KMS-11 (cell line): ENCODE results near the gene TMEM50B.
"Not testable (repeated sequence)": the region's sequence is repeated elsewhere in the genome, so short reads cannot be mapped to it uniquely, and the experiment has no call there.

Experiments used
- H2AFZ ChIP-seq: fragments of 200-600 bp; sonication (generic); 2 replicates; pipeline ENCODE4 v1.6.1; 2016; ENCODE audit warnings: antibody characterized with exemption, mixed run types, low read depth
- H3K27ac ChIP-seq: fragments of 200-600 bp; sonication (generic); 2 replicates; pipeline ENCODE4 v1.6.1; 2016; ENCODE audit warnings: mild to moderate bottlenecking, mixed run types
- H3K27me3 ChIP-seq: fragments of 200-600 bp; sonication (generic); 2 replicates; pipeline ENCODE4 v1.6.1; 2017; ENCODE audit warnings: mild to moderate bottlenecking, low read depth, mixed run types, moderate library complexity; ENCODE audit not compliant: insufficient read depth
- H3K36me3 ChIP-seq: fragments of 200-600 bp; sonication (generic); 2 replicates; pipeline ENCODE4 v1.6.1; 2017; ENCODE audit warnings: mild to moderate bottlenecking, mixed run types; ENCODE audit not compliant: insufficient read depth
- H3K4me1 ChIP-seq: fragments of 200-600 bp; sonication (generic); 2 replicates; pipeline ENCODE4 v1.6.1; 2016; ENCODE audit warnings: mild to moderate bottlenecking, low read depth, mixed run types; ENCODE audit not compliant: poor library complexity, severe bottlenecking
- H3K4me2 ChIP-seq: fragments of 200-600 bp; sonication (generic); 2 replicates; pipeline ENCODE4 v1.7.0; 2016; ENCODE audit warnings: mild to moderate bottlenecking, mixed run types
- H3K4me3 ChIP-seq: fragments of 200-600 bp; sonication (generic); IDR thresholded peaks from 2 replicates; pipeline ENCODE4 v1.6.1; 2017; ENCODE audit warnings: low read depth, low read length, mixed read lengths; ENCODE audit not compliant: insufficient read depth
- H3K79me2 ChIP-seq: fragments of 200-600 bp; sonication (generic); 2 replicates; pipeline ENCODE4 v1.6.1; 2016; ENCODE audit warnings: low read depth, mixed run types; ENCODE audit not compliant: insufficient read depth
- H3K9ac ChIP-seq: fragments of 200-600 bp; sonication (generic); 2 replicates; pipeline ENCODE4 v1.6.1; 2016; ENCODE audit warnings: mild to moderate bottlenecking, mixed run types
- H4K20me1 ChIP-seq: fragments of 200-600 bp; sonication (generic); 2 replicates; pipeline ENCODE4 v1.6.1; 2016; ENCODE audit warnings: mild to moderate bottlenecking, mixed run types; ENCODE audit not compliant: insufficient read depth
- CTCF ChIP-seq: fragments of 200-600 bp; sonication (generic); conservative IDR thresholded peaks from 2 replicates; pipeline ENCODE4 v1.6.1; 2017; ENCODE audit warnings: low read depth, mild to moderate bottlenecking, antibody characterized with exemption, low read length, moderate library complexity, mixed read lengths

TMEM50B gene

GRCh38 chr21:33514229-33514628 lies 34.5 kb upstream of the TMEM50B start:
- Histone ChIP-seq H3K36me3 (peaks cover 8% of the 10 kb centered on the region; the same call in 1 of the 2 replicates), H2AFZ (no peak overlapping the region), H3K4me1 (peaks cover 12% of the 10 kb centered on the region), H3K4me3 (no peak overlapping the region), H3K79me2 (no peaks in the 10 kb centered on the region), H3K27me3 (no peaks in the 10 kb centered on the region), H3K9ac (no peak overlapping the region), H3K4me2 (no peak overlapping the region), H4K20me1 (no peaks in the 10 kb centered on the region), H3K27ac (no peak overlapping the region)
- no peak for TF ChIP-seq CTCF

- no peaks in the 10 kb centered on the region for H3K79me2 ChIP-seq
- H3K4me3 ChIP-seq, result no peak overlapping the region
- H3K27ac ChIP-seq, result no peak overlapping the region
- H3K27me3 ChIP-seq, result no peaks in the 10 kb centered on the region
- H3K9ac ChIP-seq, result no peak overlapping the region
- no peak overlapping the region for H3K4me2 ChIP-seq
- H3K36me3 ChIP-seq, result peaks cover 8% of the 10 kb centered on the region; the same call in 1 of the 2 replicates
- no peaks in the 10 kb centered on the region for H4K20me1 ChIP-seq
- H2AFZ ChIP-seq, result no peak overlapping the region
- TF ChIP-seq CTCF, result no peak
- H3K4me1 ChIP-seq, result peaks cover 12% of the 10 kb centered on the region
These were observed 32.7 kb upstream of the TMEM50B start for GRCh38 chr21:33512481-33512880.

- no peak overlapping the region for H3K27ac ChIP-seq
- H2AFZ ChIP-seq, result no peak overlapping the region
- H3K27me3 ChIP-seq, result no peaks in the 10 kb centered on the region
- H3K4me1 ChIP-seq, result peaks cover 12% of the 10 kb centered on the region
- no peak overlapping the region for H3K9ac ChIP-seq
- H3K36me3 ChIP-seq, result peaks cover 5% of the 10 kb centered on the region; the same call in 1 of the 2 replicates
- H3K4me3 ChIP-seq, result no peak overlapping the region
- no peaks in the 10 kb centered on the region for H4K20me1 ChIP-seq
- H3K4me2 ChIP-seq, result no peak overlapping the region
- H3K79me2 ChIP-seq, result no peaks in the 10 kb centered on the region
- TF ChIP-seq CTCF, result no peak
These were observed 31.9 kb upstream of the TMEM50B start for GRCh38 chr21:33511639-33512038.

- H3K36me3 ChIP-seq, result peaks cover 4% of the 10 kb centered on the region; the same call in 1 of the 2 replicates
- no peak overlapping the region for H3K9ac ChIP-seq
- H4K20me1 ChIP-seq, result no peaks in the 10 kb centered on the region
- TF ChIP-seq CTCF, result no peak
- H3K4me3 ChIP-seq, result no peak overlapping the region
- no peak overlapping the region for H3K27ac ChIP-seq
- H2AFZ ChIP-seq, result no peak overlapping the region
- peaks cover 12% of the 10 kb centered on the region for H3K4me1 ChIP-seq
- no peak overlapping the region for H3K4me2 ChIP-seq
- no peaks in the 10 kb centered on the region for H3K79me2 ChIP-seq
- no peaks in the 10 kb centered on the region for H3K27me3 ChIP-seq
These were observed 31.1 kb upstream of the TMEM50B start for GRCh38 chr21:33510826-33511225.

- H3K27ac ChIP-seq, H3K4me3 ChIP-seq: not testable (repeated sequence)
These were observed 27.2 kb upstream of the TMEM50B start for GRCh38 chr21:33507003-33507402.

More at GRCh38 chr21:33507003-33507402, 27.2 kb upstream of the TMEM50B start:
- H3K9ac ChIP-seq, H3K4me2 ChIP-seq, H3K36me3 ChIP-seq, H3K4me1 ChIP-seq, H3K79me2 ChIP-seq, H3K27me3 ChIP-seq, H2AFZ ChIP-seq, H4K20me1 ChIP-seq: not testable (repeated sequence)
